ENCODE results near the gene SMPD3. TPM values are rescaled to one million over a fixed set of nuclear protein-coding genes. Genes with fewer than 3 reads are reported as not detected.
A peak's percentile ranks its signal among the peaks of the same experiment; 100 is the strongest.

Gene SMPD3
- total RNA-seq, 1 experiment from 2014 or later, result 0.70 TPM

- no peak overlapping the region for H3K18ac ChIP-seq (ENCODE audit: insufficient read length, low read depth, low read length)
- H3K27me3 ChIP-seq (ENCODE audit: insufficient read depth, low read length), result peaks cover 6% of the 10 kb centered on the region; the same call in 1 of the 2 replicates
- no peaks in the 10 kb centered on the region for H3K79me2 ChIP-seq (ENCODE audit: insufficient read depth, low read length)
- Mint-ChIP-seq H3K36me3 (ENCODE audit: insufficient read depth in 1 of 3, low read depth in 3 of 3) (no peaks in the 10 kb centered on the region), H3K27me3 (ENCODE audit: low read depth) (peaks cover 16% of the 10 kb centered on the region), H3K9me3 (no peaks in the 10 kb centered on the region), H3K27ac (peak overlapping the region in 1 of 3 experiments; percentile 71; a peak in 1 of 7 replicates), H3K4me3 (no peak overlapping the region), H3K4me1 (peaks cover 5 to 17% of the 10 kb centered on the region in 2 experiments)
- H2BK15ac ChIP-seq (ENCODE audit: low read depth, low read length), result no peak overlapping the region
- H2AK5ac ChIP-seq (ENCODE audit: insufficient read length, low read length), result no peak overlapping the region
- no peaks in the 10 kb centered on the region for H4K20me1 ChIP-seq (ENCODE audit: control insufficient read depth, insufficient read depth, insufficient read length)
- no peak overlapping the region for H3K27ac ChIP-seq (ENCODE audit: insufficient read length, low read depth, low read length)
- H2BK12ac ChIP-seq (ENCODE audit: insufficient read length, low read depth, low read length), result no peak overlapping the region
- no peak overlapping the region for H4K8ac ChIP-seq (replicated peaks; ENCODE audit: insufficient read length, low read depth, low read length)
- H3K9ac ChIP-seq (ENCODE audit: extremely low read depth, insufficient read length, low read length), result no peak overlapping the region
- H3K4me1 ChIP-seq (ENCODE audit: insufficient read depth, low read length), result no peaks in the 10 kb centered on the region
- H3K9me3 ChIP-seq (ENCODE audit: control insufficient read depth, low read depth, low read length), result no peaks in the 10 kb centered on the region
- no peak overlapping the region for H4K5ac ChIP-seq (ENCODE audit: insufficient read length, low read depth, low read length)
- DNase-seq, result no peak
- no peak for TF ChIP-seq CTCF (conservative IDR thresholded peaks at IDR 0.05)
- H3K79me1 ChIP-seq (ENCODE audit: insufficient read depth, low read depth, low read length, poor library complexity, severe bottlenecking), result no peaks in the 10 kb centered on the region
- no peak overlapping the region for H3K56ac ChIP-seq (ENCODE audit: insufficient read length, low read depth, low read length)
- H3K14ac ChIP-seq (ENCODE audit: insufficient read depth, low read length), result no peak overlapping the region
- H3K23me2 ChIP-seq (ENCODE audit: insufficient read length, low read depth, low read length, poor library complexity, severe bottlenecking), result peaks cover 10% of the 10 kb centered on the region
- no peak overlapping the region for H2BK120ac ChIP-seq (ENCODE audit: low read depth, low read length, poor library complexity, severe bottlenecking)
- H3K4ac ChIP-seq (ENCODE audit: low read depth, low read length), result no peak overlapping the region
- H4K91ac ChIP-seq (ENCODE audit: insufficient read length, low read depth, low read length), result no peak overlapping the region
- H2BK20ac ChIP-seq (ENCODE audit: low read depth, low read length, poor library complexity, severe bottlenecking), result no peak overlapping the region
- no peak overlapping the region for H3K23ac ChIP-seq (ENCODE audit: insufficient read length, low read depth, low read length)
- H3T11ph ChIP-seq (ENCODE audit: low read length), result no peak overlapping the region
- H2BK5ac ChIP-seq (ENCODE audit: insufficient read length, low read length), result no peak overlapping the region
- H2AFZ ChIP-seq (ENCODE audit: low read length), result no peak overlapping the region
- H3K4me2 ChIP-seq (ENCODE audit: insufficient read depth, insufficient read length, low read length), result no peak overlapping the region
- WGBS (ENCODE audit: extremely low coverage, insufficient read length, low lambda C conversion rate), result no CpG with 5 or more reads among the region's 1 CpG
Measured at GRCh38 chr16:68451676-68452075, 3.4 kb upstream of the SMPD3 start.
